Bronchial epithelial cell (primary cell): Measurements from ENCODE around the gene MIER2. TPM values are rescaled to one million over a fixed set of nuclear protein-coding genes. Genes with fewer than 3 reads are reported as not detected.
"Not testable (repeated sequence)": the region's sequence is repeated elsewhere in the genome, so short reads cannot be mapped to it uniquely, and the experiment has no call there.

Experiments used
- DNase-seq: peaks from one replicate; pipeline ENCODE4 v3.0.0-alpha.2; 2010; ENCODE audit warnings: low read depth
- FAIRE-seq: peaks from 2 replicates; lab custom pipeline; 2011; peaks lifted over from hg19 to GRCh38; lab: Jason Lieb, UNC
- H3K27me3 ChIP-seq: 2 replicates; pipeline ENCODE4 v1.5.1; 2011; ENCODE audit warnings: low read length; ENCODE audit not compliant: control insufficient read depth, insufficient read depth
- H3K36me3 ChIP-seq: 2 replicates; pipeline ENCODE4 v1.5.1; 2011; ENCODE audit warnings: low read length; ENCODE audit not compliant: control insufficient read depth, insufficient read depth
- H3K4me3 ChIP-seq: 2 replicates; pipeline ENCODE4 v1.5.1; 2011; ENCODE audit warnings: mild to moderate bottlenecking, low read depth, low read length, control low read depth
- CTCF ChIP-seq: IDR thresholded peaks from 2 replicates; pipeline ENCODE4 v1.5.1; 2011; ENCODE audit warnings: mild to moderate bottlenecking, moderate library complexity, low read length, control low read depth, inconsistent platforms; ENCODE audit not compliant: insufficient read depth, severe bottlenecking
- total RNA-seq: library from RNA; depleted of rRNA; stranded (reverse); fragments of >200 nt; gene quantifications from 2 replicates; pipeline ENCODE4 v1.2.1, GENCODE V29; 2014

The MIER2 gene
- total RNA-seq, 1 donor from 2014 or later: 19.0 TPM

DNA sequence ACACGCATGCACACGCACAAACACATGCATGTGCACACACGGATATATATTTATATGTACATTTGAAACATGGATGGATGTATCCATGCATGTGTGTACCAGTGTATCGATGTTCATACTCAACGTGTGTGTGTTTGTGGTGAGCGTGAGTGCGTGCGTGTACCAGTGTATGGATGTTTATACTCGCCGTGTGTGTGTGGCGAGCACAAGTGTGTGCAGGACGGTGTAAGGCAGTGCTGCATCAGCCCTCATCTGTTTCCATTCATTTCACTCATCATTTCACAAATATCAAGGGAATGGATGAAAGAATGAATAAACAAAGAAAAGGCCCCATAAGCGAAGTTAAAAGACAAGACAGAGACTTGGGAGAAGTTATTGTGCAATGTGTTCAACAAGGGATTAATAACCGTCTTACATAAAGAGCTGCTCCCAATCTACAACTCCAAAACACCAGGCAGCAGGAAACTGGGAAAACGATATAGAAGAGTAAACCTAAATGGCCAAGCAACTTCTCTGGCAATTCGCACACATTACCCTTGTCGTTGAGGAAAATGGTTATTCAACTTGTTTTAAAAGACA lies 21.7 kb upstream of the MIER2 start:
- no peak for TF ChIP-seq CTCF
- Histone ChIP-seq H3K36me3 (no peaks in the 10 kb centered on the region), H3K27me3 (no peaks in the 10 kb centered on the region), H3K4me3 (no peak overlapping the region)
- DNase-seq: no peak
- no peak for FAIRE-seq

- no peak for TF ChIP-seq CTCF
- FAIRE-seq: no peak
- no peak overlapping the region for H3K4me3 ChIP-seq
- no peaks in the 10 kb centered on the region for H3K36me3 ChIP-seq
- no peak for DNase-seq
- no peaks in the 10 kb centered on the region for H3K27me3 ChIP-seq
These were observed 20.1 kb upstream of the MIER2 start for GRCh38 chr19:364496-365287.

- H3K4me3 ChIP-seq: no peak overlapping the region
- no peaks in the 10 kb centered on the region for H3K36me3 ChIP-seq
- DNase-seq (no peak), FAIRE-seq (no peak)
- no peaks in the 10 kb centered on the region for H3K27me3 ChIP-seq
- no peak for TF ChIP-seq CTCF
These were observed 18.1 kb upstream of the MIER2 start for GRCh38 chr19:362683-363082.

DNA sequence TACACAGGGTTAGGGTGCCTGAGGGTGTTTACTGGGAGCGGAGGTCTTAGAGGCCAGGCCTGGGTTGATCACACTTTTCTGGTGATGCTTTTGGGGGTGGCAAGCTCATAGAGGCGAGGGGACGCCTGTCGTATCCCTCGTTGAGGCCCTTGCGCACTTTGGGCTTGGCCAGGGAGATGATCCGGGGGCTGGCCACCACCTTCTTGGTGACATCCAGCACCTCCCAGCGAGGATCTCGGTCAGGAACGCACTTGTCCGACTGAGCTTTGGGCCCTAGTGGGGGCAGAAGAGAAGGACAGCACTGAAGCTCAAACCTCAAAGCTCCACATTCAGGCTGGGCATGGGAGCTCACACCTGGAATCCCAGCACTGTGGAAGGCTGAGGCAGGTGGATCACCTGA lies 17.6 kb upstream of the MIER2 start:
- H3K27me3 ChIP-seq: no peaks in the 10 kb centered on the region
- no peaks in the 10 kb centered on the region for H3K36me3 ChIP-seq
- TF ChIP-seq CTCF: no peak
- DNase-seq (no peak), FAIRE-seq (no peak)
- H3K4me3 ChIP-seq: no peak overlapping the region

DNA sequence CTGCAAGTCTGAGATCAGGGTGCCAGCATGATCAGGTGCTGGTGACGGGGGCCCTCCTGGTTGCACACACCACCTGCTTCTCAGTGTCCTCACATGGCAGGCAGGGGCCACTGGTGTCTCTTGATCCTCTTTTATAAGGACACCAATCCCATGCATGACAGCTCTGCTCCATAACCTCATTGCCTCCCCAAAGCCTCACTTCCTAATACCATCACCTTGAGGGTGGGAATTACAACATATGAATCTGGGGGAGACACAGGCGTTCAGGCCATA lies 15.0 kb upstream of the MIER2 start:
- FAIRE-seq: no peak
- DNase-seq: no peak
- H3K36me3 ChIP-seq: no peaks in the 10 kb centered on the region
- no peaks in the 10 kb centered on the region for H3K27me3 ChIP-seq
- TF ChIP-seq CTCF: no peak
- no peak overlapping the region for H3K4me3 ChIP-seq

DNA sequence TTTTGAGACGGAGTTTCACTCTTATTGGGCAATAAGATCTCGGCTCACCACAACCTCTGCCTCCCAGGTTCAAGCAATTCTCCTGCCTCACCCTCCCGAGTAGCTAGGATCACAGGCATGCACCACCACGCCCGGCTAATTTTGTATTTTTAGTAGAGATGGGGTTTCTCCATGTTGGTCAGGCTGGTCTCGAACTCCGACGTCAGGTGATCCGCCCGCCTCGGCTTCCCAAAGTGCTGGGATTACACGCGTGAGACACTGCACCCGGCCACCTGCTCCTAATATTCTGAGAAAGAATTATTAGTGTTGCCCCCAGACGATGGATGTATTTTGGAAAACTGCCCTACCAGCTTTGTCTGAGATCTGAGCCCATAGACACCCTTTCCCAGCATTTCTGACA lies 10.9 kb upstream of the MIER2 start:
- FAIRE-seq, H3K27me3 ChIP-seq, H3K36me3 ChIP-seq, DNase-seq, H3K4me3 ChIP-seq: not testable (repeated sequence)
